ENCODE data around the gene RPS6KC1.

GRCh38 chr1:213138892-213139291 is 87.9 kb downstream of the RPS6KC1 start:
- TF ChIP-seq EZH2 (IDR thresholded peaks at IDR 0.05; ENCODE audit: borderline replicate concordance, low read length) (no peak), CTCF (IDR thresholded peaks at IDR 0.05; ENCODE audit: low read length) (no peak)

Data from OCI-LY1 (cell line).